ENCODE data around the gene SFTPA2. TPM values are rescaled to one million over a fixed set of nuclear protein-coding genes. Genes with fewer than 3 reads are reported as not detected.

SFTPA2 gene
- total RNA-seq (2013; cell fraction: nucleolus; rRNA removed): 0.29 and 0.52 TPM in 2 replicates
- not detected in 2 replicates for total RNA-seq (2014; rRNA removed)
- total RNA-seq (2014; rRNA removed; fragmentation: Illumina TruSeq; extraction: Trizol): not detected in 2 replicates
- 3.4 and 4.2 TPM in 2 replicates for total RNA-seq (2021)
- polyA plus RNA-seq (2011; ENCODE audit: low read depth): not detected
- 0.03 TPM in 1 of 2 replicates, not detected in the other for polyA plus RNA-seq (2011; rRNA removed)
- not detected in 2 replicates for polyA plus RNA-seq (2011; cell fraction: cytosol; rRNA removed)
- polyA plus RNA-seq (2011; cell fraction: nucleus; rRNA removed): not detected in 2 replicates
- polyA plus RNA-seq (2012): 0.04 TPM in 1 of 2 replicates, not detected in the other
- polyA plus RNA-seq (2014; fragmentation: Illumina TruSeq; extraction: Trizol): not detected in 2 replicates
- polyA plus RNA-seq (2014; fragmentation: Nextera tagmentation; extraction: Ambion mirVana): not detected
- polyA plus RNA-seq (2014; rRNA removed): not detected in 2 replicates
- polyA plus RNA-seq (2016; fragmentation: Nextera tagmentation; extraction: Ambion mirVana): not detected
- polyA minus RNA-seq (2011; rRNA and poly(A)+ RNA removed): not detected in 2 replicates
- not detected in 2 replicates for polyA minus RNA-seq (2011; cell fraction: cytosol; rRNA and poly(A)+ RNA removed)
- not detected in 2 replicates for polyA minus RNA-seq (2011; cell fraction: nucleus; rRNA and poly(A)+ RNA removed)
- percentile 24 among the genes with signal in this experiment for Bru-seq, nascent RNA
- BruChase-seq, experiment 1, labeled RNA remaining after a 6-hour chase: percentile 14 among the genes with signal in this experiment
- percentile 18 among the genes with signal in this experiment for BruChase-seq, experiment 2, labeled RNA remaining after a 2-hour chase
- long read RNA-seq, experiment 1: 0 reads
- long read RNA-seq, experiment 2: 0 reads

- no peaks in the 10 kb centered on the region for H3K36me3 ChIP-seq (ENCODE audit: control insufficient read depth in 2 of 2, insufficient read depth in 2 of 2, low read length in 1 of 2)
- FAIRE-seq (no peak), DNase-seq (ENCODE audit: low read depth, low spot score) (no peak), ATAC-seq (no peak)
- 0% methylated on average over 1 of the region's 1 CpG for WGBS (ENCODE audit: insufficient coverage, insufficient replicate concordance, low lambda C conversion rate, missing lambda C conversion rate)
- no peak within 1 kb of the TSS for H3K9ac ChIP-seq (ENCODE audit: control insufficient read depth, insufficient read depth, low read length)
- in situ Hi-C loops (cut with MboI) (loop anchor here (5.0 kb wide), 1 partner anchor 367 kb away; no protein-coding TSS in a partner anchor), intact Hi-C loops (cut with micrococcal nuclease; ENCODE audit: unreplicated experiment) (loop anchor here (5.0 kb wide), 1 partner anchor 487 kb away; no protein-coding TSS in a partner anchor)
- H3K9me3 ChIP-seq (replicated peaks; ENCODE audit: control insufficient read depth, insufficient read depth, low read length): no peaks in the 10 kb centered on the region
- H3K79me2 ChIP-seq (ENCODE audit: control insufficient read depth, insufficient read depth, low read length): no peaks in the 10 kb centered on the region
- no peak within 1 kb of the TSS for H3K4me2 ChIP-seq (ENCODE audit: control insufficient read depth, insufficient read depth)
- H3K4me3 ChIP-seq: no peak within 1 kb of the TSS
- ChIA-PET SMC1A (ENCODE audit: uncharacterized antibody, unreplicated experiment) (no interaction called here), CTCF (interaction anchor here (0.9 to 1.4 kb wide), 2 partner anchors 11 to 372 kb away, joined by 3 to 5 read pairs; no protein-coding TSS in a partner anchor), RAD21 (ENCODE audit: unreplicated experiment) (no interaction called here), POLR2A (no interaction called here)
- H2AFZ ChIP-seq (ENCODE audit: control insufficient read depth, low read depth, low read length): no peak within 1 kb of the TSS
- no peaks in the 10 kb centered on the region for H4K20me1 ChIP-seq (ENCODE audit: control insufficient read depth, insufficient read depth)
- no peaks in the 10 kb centered on the region for H3K4me1 ChIP-seq (ENCODE audit: control insufficient read depth, insufficient read depth, low read length)
- H3K27me3 ChIP-seq (replicated peaks in 1 of 2; ENCODE audit: control insufficient read depth in 2 of 2, insufficient read depth in 2 of 2, low read length in 1 of 2): peaks cover 0 to 5% of the 10 kb centered on the region in 2 experiments; a peak in 3 of 4 replicates
- H3K27ac ChIP-seq (ENCODE audit: control insufficient read depth, insufficient read depth): no peak within 1 kb of the TSS
- BruUV-seq (replicated peaks): no TSS peak
- no peak for TF ChIP-seq PRDM15 (CRISPR knock-in tag; IDR thresholded peaks at IDR 0.05)
- no peak for TF ChIP-seq FOXM1 (IDR thresholded peaks at IDR 0.05; ENCODE audit: low read depth, low read length)
- TF ChIP-seq, protein P1, sequence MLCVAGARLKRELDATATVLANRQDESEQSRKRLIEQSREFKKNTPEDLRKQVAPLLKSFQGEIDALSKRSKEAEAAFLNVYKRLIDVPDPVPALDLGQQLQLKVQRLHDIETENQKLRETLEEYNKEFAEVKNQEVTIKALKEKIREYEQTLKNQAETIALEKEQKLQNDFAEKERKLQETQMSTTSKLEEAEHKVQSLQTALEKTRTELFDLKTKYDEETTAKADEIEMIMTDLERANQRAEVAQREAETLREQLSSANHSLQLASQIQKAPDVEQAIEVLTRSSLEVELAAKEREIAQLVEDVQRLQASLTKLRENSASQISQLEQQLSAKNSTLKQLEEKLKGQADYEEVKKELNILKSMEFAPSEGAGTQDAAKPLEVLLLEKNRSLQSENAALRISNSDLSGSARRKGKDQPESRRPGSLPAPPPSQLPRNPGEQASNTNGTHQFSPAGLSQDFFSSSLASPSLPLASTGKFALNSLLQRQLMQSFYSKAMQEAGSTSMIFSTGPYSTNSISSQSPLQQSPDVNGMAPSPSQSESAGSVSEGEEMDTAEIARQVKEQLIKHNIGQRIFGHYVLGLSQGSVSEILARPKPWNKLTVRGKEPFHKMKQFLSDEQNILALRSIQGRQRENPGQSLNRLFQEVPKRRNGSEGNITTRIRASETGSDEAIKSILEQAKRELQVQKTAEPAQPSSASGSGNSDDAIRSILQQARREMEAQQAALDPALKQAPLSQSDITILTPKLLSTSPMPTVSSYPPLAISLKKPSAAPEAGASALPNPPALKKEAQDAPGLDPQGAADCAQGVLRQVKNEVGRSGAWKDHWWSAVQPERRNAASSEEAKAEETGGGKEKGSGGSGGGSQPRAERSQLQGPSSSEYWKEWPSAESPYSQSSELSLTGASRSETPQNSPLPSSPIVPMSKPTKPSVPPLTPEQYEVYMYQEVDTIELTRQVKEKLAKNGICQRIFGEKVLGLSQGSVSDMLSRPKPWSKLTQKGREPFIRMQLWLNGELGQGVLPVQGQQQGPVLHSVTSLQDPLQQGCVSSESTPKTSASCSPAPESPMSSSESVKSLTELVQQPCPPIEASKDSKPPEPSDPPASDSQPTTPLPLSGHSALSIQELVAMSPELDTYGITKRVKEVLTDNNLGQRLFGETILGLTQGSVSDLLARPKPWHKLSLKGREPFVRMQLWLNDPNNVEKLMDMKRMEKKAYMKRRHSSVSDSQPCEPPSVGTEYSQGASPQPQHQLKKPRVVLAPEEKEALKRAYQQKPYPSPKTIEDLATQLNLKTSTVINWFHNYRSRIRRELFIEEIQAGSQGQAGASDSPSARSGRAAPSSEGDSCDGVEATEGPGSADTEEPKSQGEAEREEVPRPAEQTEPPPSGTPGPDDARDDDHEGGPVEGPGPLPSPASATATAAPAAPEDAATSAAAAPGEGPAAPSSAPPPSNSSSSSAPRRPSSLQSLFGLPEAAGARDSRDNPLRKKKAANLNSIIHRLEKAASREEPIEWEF (IDR thresholded peaks at IDR 0.05; ENCODE audit: insufficient replicate concordance, low read depth, low read length): no peak
- TF ChIP-seq FOS (IDR thresholded peaks at IDR 0.05; ENCODE audit: borderline replicate concordance, extremely low read depth, insufficient read length): no peak
- TF ChIP-seq, protein P2, sequence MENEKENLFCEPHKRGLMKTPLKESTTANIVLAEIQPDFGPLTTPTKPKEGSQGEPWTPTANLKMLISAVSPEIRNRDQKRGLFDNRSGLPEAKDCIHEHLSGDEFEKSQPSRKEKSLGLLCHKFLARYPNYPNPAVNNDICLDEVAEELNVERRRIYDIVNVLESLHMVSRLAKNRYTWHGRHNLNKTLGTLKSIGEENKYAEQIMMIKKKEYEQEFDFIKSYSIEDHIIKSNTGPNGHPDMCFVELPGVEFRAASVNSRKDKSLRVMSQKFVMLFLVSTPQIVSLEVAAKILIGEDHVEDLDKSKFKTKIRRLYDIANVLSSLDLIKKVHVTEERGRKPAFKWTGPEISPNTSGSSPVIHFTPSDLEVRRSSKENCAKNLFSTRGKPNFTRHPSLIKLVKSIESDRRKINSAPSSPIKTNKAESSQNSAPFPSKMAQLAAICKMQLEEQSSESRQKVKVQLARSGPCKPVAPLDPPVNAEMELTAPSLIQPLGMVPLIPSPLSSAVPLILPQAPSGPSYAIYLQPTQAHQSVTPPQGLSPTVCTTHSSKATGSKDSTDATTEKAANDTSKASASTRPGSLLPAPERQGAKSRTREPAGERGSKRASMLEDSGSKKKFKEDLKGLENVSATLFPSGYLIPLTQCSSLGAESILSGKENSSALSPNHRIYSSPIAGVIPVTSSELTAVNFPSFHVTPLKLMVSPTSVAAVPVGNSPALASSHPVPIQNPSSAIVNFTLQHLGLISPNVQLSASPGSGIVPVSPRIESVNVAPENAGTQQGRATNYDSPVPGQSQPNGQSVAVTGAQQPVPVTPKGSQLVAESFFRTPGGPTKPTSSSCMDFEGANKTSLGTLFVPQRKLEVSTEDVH (IDR thresholded peaks at IDR 0.05; ENCODE audit: low read depth, partially characterized antibody): no peak
- TF ChIP-seq ZBED1 (IDR thresholded peaks at IDR 0.05; ENCODE audit: borderline replicate concordance): no peak
- no peak for TF ChIP-seq CHD1 (IDR thresholded peaks at IDR 0.05; ENCODE audit: low read depth, low read length)
- no peak for TF ChIP-seq SREBF1 (IDR thresholded peaks at IDR 0.05; ENCODE audit: low read length)
Observed at GRCh38 chr10:79560160-79560709, at the start of gene SFTPA2. Gene SFTPA2, minus strand, starts transcription at chr10:79560407. Its CDS starts 924 bp downstream, at chr10:79559483.
